ENCODE measurements around the gene MATCAP1. TPM values are rescaled to one million over a fixed set of nuclear protein-coding genes. Genes with fewer than 3 reads are reported as not detected.

MATCAP1 gene
- total and polyA plus RNA-seq, 7 donors: 4.2 to 9.7 (median 6.5) TPM

- WGBS, 3 donors: 63 to 76% (median 64%) methylated on average over 4 of the region's 4 CpGs
- Histone ChIP-seq H3K4me1 (peaks cover 16% of the 10 kb centered on the region), H3K27me3 (ENCODE audit: insufficient read depth in 3 of 3, low read length in 2 of 3) (no peaks in the 10 kb centered on the region), H3K4me3 (no peak overlapping the region), H3K27ac (no peak overlapping the region), H3K36me3 (ENCODE audit: insufficient read depth in 1 of 2, low read depth in 1 of 2) (peaks cover 5 to 31% of the 10 kb centered on the region in 2 donors), H3K9me3 (no peaks in the 10 kb centered on the region)
- intact Hi-C loops (cut with DNase I): no loop called here
- DNase-seq (no peak), ATAC-seq (no peak)
- no peak for TF ChIP-seq CTCF (IDR thresholded peaks at IDR 0.05)
Measured at GRCh38 chr16:67204076-67204475, 20.3 kb upstream of the MATCAP1 start.

- WGBS, 3 donors: 90 to 95% (median 95%) methylated on average over 22 to 23 of the region's 23 CpGs
Measured at GRCh38 chr16:67202956-67203493, 19.3 kb upstream of the MATCAP1 start.

GRCh38 chr16:67202426-67202825 lies 18.7 kb upstream of the MATCAP1 start:
- H3K9me3 ChIP-seq: no peaks in the 10 kb centered on the region
- H3K4me1 ChIP-seq: peaks cover 11% of the 10 kb centered on the region
- no peak for TF ChIP-seq CTCF (IDR thresholded peaks at IDR 0.05)
- 93 to 96% (median 94%) methylated on average over 10 to 12 of the region's 12 CpGs for WGBS, 3 donors
- no peak for DNase-seq
- peaks cover 10 to 39% of the 10 kb centered on the region in 2 donors for H3K36me3 ChIP-seq (ENCODE audit: insufficient read depth in 1 of 2, low read depth in 1 of 2)
- intact Hi-C loops (cut with DNase I): no loop called here
- no peak overlapping the region for H3K27ac ChIP-seq
- H3K27me3 ChIP-seq (ENCODE audit: insufficient read depth in 3 of 3, low read length in 2 of 3): no peaks in the 10 kb centered on the region
- no peak overlapping the region for H3K4me3 ChIP-seq
- no peak for ATAC-seq

More at GRCh38 chr16:67202956-67203493, 19.3 kb upstream of the MATCAP1 start:
- TF ChIP-seq CTCF (IDR thresholded peaks at IDR 0.05): no peak
- peaks cover 8 to 33% of the 10 kb centered on the region in 2 donors for H3K36me3 ChIP-seq (ENCODE audit: insufficient read depth in 1 of 2, low read depth in 1 of 2)
- H3K27me3 ChIP-seq (ENCODE audit: insufficient read depth in 3 of 3, low read length in 2 of 3): no peaks in the 10 kb centered on the region
- H3K9me3 ChIP-seq: no peaks in the 10 kb centered on the region
- ATAC-seq (no peak), DNase-seq (no peak)
- intact Hi-C loops (cut with DNase I): no loop called here
- no peak overlapping the region for H3K27ac ChIP-seq
- no peak overlapping the region for H3K4me3 ChIP-seq
- peaks cover 16% of the 10 kb centered on the region for H3K4me1 ChIP-seq

GRCh38 chr16:67201411-67202345 lies 17.9 kb upstream of the MATCAP1 start:
- peaks cover 10 to 46% of the 10 kb centered on the region in 2 donors for H3K36me3 ChIP-seq (ENCODE audit: insufficient read depth in 1 of 2, low read depth in 1 of 2)
- WGBS, 3 donors: 91 to 94% (median 93%) methylated on average over 40 of the region's 40 CpGs

More at GRCh38 chr16:67201411-67202345, 17.9 kb upstream of the MATCAP1 start:
- DNase-seq (no peak), ATAC-seq (no peak)
- Histone ChIP-seq H3K4me3 (no peak overlapping the region), H3K27me3 (ENCODE audit: insufficient read depth in 3 of 3, low read length in 2 of 3) (no peaks in the 10 kb centered on the region), H3K9me3 (no peaks in the 10 kb centered on the region), H3K27ac (no peak overlapping the region), H3K4me1 (peaks cover 4% of the 10 kb centered on the region)
- TF ChIP-seq CTCF (IDR thresholded peaks at IDR 0.05): no peak
- intact Hi-C loops (cut with DNase I): no loop called here
